Measurements from ENCODE around the gene SMG9. TPM values are rescaled to one million over a fixed set of nuclear protein-coding genes. Genes with fewer than 3 reads are reported as not detected.
"Not testable (repeated sequence)": the region's sequence is repeated elsewhere in the genome, so short reads cannot be mapped to it uniquely, and the experiment has no call there.

SMG9 gene
- total RNA-seq, 1 donor from 2014 or later, result 24.5 TPM

DNA sequence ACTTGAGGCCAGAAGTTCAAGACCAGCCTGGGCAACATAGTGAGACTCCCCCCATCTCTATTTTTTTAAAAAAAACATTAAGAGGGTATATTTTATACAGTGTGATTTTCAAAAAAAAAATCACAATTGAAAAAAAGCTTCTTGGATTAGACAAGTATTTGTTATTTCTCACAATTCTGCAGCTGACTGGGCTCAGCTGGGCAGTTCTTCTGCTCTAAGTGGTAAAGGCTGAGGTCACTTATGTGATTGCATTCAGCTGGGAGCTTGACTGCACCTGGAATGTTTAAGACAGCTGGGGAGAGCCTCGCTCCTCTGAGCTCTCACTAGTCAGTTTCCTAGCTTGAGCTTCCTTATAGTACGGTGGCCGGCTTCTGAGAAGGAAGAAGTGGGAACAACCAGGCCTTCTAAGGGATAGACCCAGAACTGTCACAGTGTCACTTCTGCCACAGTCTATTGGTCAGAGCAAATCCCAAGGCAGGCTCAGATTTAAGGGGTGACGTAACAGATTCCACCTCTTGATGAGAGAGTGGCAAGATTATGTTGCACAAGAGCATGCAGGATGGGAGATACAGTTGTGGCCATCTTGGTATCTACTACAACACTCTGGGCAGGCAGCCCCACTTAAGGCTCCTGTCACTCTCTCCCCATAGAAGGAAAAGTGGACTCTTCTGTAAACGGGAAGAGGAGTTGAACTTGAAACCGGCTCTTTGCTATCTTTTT, 58.6 kb downstream of the SMG9 start:
- no peak for DNase-seq (ENCODE audit: extremely low read depth, low read depth, low spot score)

DNA sequence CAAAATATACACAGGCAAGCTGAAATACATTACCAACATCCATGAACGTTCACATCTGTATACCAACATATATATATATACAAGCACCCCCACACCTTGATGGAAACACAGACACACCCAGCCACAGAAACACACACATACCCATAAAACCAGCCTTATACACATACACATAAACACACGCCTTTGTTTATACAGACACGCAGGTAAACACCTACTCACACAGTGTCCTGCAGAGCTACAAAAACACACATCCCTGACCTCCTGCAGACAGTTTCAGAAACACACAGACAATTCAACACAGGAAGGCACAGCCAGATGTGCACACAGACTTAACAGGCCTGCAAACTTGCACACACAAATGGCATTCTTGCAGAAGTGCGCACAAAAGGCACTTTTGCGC, 60.2 kb downstream of the SMG9 start:
- no peak for DNase-seq (ENCODE audit: extremely low read depth, low read depth, low spot score)

DNA sequence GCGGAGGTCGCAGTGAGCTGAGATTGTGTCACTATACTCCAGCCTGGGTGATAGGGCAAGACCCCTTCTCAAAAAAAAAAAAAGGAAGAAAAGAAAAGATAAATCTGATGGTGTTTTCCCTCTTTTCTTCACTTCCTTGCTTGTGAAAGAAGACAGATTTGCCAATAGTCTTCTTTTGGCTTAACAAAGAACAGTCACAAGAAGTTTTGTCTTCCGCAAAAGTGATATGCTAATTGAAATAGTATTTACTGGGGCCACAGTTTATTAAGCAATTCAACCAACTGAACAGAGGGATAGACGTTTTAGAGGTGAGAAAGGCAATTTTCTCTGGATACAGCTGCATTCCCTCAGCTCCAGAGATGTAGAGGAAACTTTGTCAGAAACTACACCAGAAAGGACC, 61.9 kb downstream of the SMG9 start:
- DNase-seq (ENCODE audit: extremely low read depth, low read depth, low spot score), result no peak

DNA sequence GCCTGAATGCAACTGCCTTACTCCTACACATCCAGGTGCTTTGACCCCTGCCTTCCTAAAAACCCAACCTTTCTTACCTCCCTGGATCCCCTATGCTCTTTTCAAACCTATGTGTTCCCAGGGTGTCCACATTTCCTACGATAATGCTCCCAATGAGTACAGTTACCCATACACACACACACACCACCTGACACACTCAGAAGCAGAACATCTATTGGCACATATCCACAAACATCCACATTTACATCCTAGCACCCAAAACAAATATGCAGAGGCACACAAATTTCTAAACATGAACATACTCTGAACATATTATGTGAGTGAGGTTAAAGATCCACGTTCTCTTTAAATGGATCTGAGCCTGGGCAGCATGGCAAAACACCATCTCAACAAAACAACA, 62.4 kb downstream of the SMG9 start:
- no peak for DNase-seq (ENCODE audit: extremely low read depth, low read depth, low spot score)

DNA sequence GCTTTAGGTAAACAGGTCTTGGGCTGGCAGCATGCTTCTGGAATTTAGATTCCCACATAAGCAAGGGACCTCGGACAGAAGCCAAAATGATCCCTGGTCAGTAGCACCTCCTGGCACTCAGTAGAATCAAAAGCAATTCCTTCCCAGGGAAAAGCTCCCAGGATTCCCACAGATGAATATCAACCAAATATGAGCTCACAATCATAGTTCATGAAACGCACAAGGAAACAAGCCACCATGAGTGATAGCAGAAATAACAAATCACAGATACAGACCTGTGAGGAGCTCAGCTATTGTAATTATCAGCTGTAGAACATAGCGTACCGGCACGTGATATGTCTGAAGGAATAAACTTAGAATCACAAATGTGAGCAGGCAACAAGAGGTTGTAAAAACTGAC, 63.0 kb downstream of the SMG9 start:
- DNase-seq (ENCODE audit: extremely low read depth, low read depth, low spot score), result no peak

DNA sequence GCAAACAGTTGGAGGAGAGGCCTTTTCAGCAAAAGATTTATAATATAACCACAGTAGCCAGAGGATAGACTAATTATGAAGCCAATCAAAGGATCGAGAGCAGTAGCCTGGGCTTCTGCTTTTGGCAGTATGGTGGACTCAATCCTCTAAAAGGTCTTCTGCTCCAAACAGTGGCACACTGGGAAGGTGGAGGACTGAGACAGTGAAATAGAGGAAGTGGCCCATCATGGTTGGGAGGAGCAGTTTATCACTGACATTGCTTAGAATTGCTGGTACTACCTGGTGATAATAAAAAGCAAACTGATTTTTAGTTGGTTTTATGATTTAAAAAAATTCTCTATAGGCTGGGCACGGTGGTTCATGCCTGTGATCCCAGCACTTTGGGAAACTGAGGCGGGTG, 63.9 kb downstream of the SMG9 start:
- DNase-seq (ENCODE audit: extremely low read depth, low read depth, low spot score), result no peak

DNA sequence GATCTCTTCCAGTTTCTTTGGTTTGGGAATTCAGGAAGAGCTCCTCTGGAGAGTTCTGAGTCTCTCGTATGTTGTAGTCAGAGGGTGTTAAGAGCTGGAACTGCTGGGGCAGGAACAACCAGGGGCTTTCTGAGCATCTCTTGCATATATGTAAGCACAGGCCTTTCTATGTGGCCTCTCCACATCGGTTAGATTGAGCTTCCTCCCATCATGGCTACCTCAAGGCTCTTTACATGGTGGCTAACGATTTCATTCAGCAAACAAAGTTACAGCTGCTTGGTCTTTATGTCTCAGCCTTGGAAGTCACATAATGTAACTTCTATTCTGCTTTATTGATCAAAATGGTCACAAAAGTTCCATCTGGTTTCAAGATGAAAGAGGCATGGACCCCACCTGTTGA, 64.3 kb downstream of the SMG9 start:
- no peak for DNase-seq (ENCODE audit: extremely low read depth, low read depth, low spot score)

DNA sequence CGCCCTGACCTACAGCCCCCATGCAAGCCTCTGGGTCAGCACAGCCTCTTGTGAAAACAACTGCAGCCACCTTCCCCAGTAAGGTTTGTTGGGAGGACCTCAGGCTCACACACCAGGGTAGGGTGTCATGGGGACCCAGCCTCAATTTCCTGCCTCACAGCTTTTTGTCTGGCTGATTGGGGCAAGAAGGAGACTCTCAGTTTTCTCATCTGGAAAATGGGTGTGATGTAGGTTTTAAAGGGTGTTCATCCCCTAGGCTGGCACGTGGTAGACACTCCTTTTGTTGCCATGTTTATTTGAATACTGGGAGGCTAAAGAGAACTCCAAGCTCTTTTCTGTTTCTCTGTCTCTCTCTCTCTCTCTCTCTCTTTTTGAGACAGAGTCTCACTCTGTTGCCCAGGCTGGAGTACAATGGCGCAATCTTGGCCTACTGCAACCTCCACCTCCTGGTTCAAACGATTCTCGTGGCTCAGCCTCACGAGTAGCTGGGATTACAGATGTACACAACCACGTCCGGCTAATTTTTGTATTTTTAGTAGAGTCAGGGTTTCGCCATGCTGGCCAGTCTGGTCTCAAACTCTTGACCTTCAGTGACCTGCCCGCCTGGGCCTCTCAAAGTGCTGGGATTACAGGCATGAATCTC, 66.6 kb downstream of the SMG9 start:
- DNase-seq (ENCODE audit: extremely low read depth, low read depth, low spot score), result no peak

DNA sequence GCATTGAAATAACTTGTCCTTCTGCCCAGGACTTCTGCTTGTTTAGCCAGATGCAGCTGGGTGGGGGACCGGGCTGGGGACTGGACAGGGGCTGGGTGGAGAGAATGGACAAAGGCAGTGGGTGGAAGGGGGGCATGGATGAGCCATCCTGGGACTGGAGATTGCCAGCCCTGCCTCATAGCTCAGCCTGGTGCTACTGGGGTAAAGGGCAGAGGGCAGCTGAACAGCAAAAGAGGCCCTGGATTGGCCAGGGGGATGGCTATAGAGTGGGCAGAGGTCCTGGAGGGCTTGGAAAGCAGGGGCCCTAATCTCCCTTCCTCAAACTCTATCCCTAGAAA, 67.1 kb downstream of the SMG9 start:
- DNase-seq (ENCODE audit: extremely low read depth, low read depth, low spot score), result no peak

DNA sequence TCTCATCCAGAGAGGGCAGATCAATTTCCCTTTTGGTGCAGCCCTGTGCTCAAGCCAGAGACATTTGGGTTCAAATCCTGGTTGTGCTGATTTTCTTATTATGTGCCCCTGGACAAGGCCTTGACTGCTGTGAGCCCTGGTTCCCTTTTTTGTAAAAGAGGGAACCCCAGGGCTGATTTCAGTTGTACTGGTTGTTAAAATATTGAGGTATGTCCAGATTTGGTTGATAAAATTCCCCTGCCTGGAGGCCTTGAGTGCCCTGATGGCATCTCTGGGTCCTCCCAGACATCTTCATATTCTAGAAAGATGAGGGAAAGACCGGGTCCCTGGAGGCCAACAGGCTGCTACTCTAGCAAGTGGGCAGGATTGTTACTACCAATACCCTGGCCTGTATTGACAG, 70.4 kb downstream of the SMG9 start:
- DNase-seq (ENCODE audit: extremely low read depth, low read depth, low spot score), result no peak

DNA sequence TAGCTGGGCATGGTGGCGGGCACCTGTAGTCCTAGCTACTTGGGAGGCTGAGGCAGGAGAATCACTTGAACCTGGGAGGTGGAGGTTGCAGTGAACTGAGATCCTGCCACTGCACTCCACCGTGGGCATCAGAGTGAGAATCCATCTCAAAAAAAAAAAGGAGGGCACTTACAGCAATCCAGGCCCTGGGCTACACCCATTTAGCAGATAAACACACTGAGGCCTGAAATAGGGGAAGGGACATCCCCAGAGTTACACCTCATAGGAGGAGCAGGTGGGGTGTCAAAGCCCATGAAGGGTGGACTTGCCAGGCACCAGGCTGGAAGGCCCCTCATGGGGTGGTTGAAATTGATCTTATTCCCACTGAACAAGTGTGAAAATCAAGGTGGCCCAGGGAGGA, 70.9 kb downstream of the SMG9 start:
- DNase-seq (ENCODE audit: extremely low read depth, low read depth, low spot score), result no peak

DNA sequence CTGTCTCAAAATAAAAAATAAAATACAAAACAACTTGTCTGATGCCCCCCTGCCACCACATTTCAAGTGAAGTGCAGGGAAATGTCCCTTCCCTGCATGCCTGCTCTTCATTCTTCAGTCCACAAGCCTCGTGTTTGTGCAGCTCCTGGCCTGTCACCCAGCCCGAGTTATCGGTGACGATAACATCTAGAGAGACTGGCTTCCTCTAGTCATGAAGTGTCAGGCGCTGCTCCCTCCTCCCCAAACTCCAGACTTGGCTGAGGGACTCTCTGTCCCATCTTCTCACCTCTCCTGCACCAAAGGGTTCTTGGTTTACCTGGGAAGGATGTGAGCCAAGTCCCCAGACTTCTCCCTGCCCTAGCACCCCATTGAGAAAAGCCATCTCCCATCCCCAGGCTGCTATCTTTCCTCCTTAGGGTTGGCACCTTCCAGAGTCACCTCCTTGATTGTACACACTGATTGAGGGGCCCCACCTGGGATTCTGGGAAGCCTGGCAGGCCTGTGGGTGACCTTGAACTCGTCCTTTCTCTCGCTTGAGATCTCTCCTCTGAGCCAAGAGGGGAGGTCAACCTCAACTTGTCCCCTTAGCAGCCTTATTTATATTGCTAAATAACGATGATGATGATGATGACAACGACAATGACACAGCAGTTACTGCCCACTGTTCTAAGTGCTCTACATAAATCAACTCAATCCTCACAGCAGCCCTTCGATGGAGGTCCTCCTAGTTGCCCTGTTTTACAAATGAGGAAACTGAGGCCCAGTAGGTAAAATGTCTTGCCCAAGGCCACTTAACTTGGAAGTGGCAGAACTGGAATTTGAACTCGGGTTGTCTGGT, 71.7 kb downstream of the SMG9 start:
- DNase-seq (ENCODE audit: extremely low read depth, low read depth, low spot score), result no peak

DNA sequence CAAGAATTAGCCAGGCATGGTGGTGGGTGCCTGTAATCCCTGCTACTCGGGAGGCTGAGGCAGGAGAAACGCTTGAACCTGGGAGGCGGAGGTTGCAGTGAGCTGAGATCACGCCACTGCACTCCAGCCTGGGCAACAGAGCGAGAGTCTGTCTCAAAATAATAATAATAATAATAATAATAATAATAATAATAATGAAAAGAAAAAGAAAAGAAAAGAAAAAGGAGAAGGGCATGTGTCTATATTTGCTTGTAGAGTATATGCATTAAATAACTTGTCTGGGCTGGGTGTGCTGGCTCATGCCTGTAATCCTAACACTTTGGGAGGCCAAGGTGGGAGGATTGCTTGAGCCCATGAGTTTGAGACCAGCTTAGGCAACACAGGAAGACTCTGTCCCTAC, 72.5 kb downstream of the SMG9 start:
- DNase-seq (ENCODE audit: extremely low read depth, low read depth, low spot score), result not testable (repeated sequence)

DNA sequence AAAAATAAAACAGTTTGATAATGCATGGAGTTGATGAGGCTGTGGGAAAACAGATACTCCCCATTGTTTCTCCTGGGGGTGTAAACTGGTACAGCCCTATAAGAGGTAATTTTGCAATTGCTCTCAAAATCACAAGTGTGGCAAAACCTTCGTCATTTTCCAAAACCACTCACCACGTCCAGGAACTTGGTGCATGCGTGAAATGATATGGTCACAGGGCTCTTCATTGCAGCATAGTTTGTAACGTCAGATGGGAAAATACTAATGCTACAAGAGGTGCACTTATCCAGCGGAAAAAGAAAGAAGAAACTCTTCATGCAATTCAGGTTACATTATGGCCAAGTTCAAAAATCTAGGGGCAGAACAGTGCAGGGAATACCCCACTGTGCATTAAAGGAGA, 72.9 kb downstream of the SMG9 start:
- no peak for DNase-seq (ENCODE audit: extremely low read depth, low read depth, low spot score)

DNA sequence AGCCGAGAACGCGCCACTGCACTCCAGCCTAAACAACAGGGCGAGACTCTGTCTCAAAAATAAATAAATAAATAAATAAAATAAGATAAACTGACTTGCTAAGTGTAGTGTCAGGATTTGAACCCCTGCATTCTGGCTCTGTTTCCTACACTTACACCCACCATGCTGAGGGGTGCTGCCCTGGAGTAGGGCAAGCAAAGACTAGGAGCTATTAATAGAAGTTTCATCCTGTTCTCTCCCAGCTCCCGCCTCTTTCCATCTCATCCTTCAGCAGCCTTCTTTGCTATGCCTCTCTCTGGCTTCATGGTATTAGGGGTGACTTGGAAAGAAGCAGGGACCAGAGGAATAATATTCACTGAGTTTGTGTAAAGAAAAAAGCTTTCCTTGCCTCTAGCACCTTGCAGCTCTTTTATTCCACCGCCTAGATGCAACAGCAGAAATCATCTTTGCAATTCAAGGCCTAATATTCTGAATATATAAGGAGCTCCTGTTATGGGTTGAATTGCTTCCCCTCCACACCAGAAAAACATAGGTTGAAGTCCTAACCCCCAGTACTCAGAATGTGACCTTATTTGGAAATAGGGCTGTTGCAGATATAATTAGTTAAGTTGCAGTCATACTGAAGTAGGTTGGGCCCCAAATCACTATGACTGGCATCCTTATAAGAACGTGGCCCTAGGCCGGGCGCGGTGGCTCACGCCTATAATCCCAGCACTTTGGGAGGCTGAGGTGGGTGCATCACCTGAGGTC, 76.1 kb downstream of the SMG9 start:
- DNase-seq (ENCODE audit: extremely low read depth, low read depth, low spot score), result no peak

Other genes with a start within 250 kb of the SMG9 start
- gene ETHE1, start 227.8 kb downstream of the SMG9 start, total RNA-seq, result 44.6 and 76.0 TPM in 2 replicates
- not detected in 2 replicates for gene ZNF575, start 221.8 kb downstream of the SMG9 start, total RNA-seq
- gene XRCC1, start 179.4 kb downstream of the SMG9 start, total RNA-seq, result 28.5 and 34.3 TPM in 2 replicates
- 2.5 TPM in 1 of 2 replicates, not detected in the other for gene PINLYP, start 179.2 kb downstream of the SMG9 start, total RNA-seq
- 38.3 and 58.3 TPM in 2 replicates for gene IRGQ, start 158.8 kb downstream of the SMG9 start, total RNA-seq
- gene ZNF576, start 158.4 kb downstream of the SMG9 start, total RNA-seq, result 8.6 and 11.2 TPM in 2 replicates
- 0.29 TPM in 1 of 2 replicates, not detected in the other for gene SRRM5, start 142.9 kb downstream of the SMG9 start, total RNA-seq
- 62.6 and 72.5 TPM in 2 replicates for gene ZNF428, start 135.3 kb downstream of the SMG9 start, total RNA-seq
- 5.7 and 8.3 TPM in 2 replicates for gene CADM4, start 115.1 kb downstream of the SMG9 start, total RNA-seq
- 99.7 and 140 TPM in 2 replicates for gene PLAUR, start 84.8 kb downstream of the SMG9 start, total RNA-seq
- not detected in 2 replicates for gene IRGC, start 38.9 kb downstream of the SMG9 start, total RNA-seq
- 0.10 and 0.23 TPM in 2 replicates for gene KCNN4, start 26.0 kb upstream of the SMG9 start, total RNA-seq
- 0.93 and 2.7 TPM in 2 replicates for gene LYPD5, start 47.5 kb upstream of the SMG9 start, total RNA-seq
- gene ZNF283, start 72.4 kb upstream of the SMG9 start, total RNA-seq, result 3.5 and 6.3 TPM in 2 replicates
- gene ZNF404, start 129.0 kb upstream of the SMG9 start, total RNA-seq, result 0.93 and 2.4 TPM in 2 replicates
- gene ZNF45, start 180.3 kb upstream of the SMG9 start, total RNA-seq, result 8.0 and 10.2 TPM in 2 replicates
- 4.1 and 5.1 TPM in 2 replicates for gene ZNF221, start 196.3 kb upstream of the SMG9 start, total RNA-seq
- 4.5 and 6.1 TPM in 2 replicates for gene ZNF155, start 229.2 kb upstream of the SMG9 start, total RNA-seq
- gene ZNF230, start 248.0 kb upstream of the SMG9 start, total RNA-seq, result 1.3 and 2.9 TPM in 2 replicates

Data from glomerular endothelial cell (primary cell).